K562 treated with DMSO at 1 percent for 4 hours (cell line): ENCODE data around the gene UPK1B. TPM values are rescaled to one million over a fixed set of nuclear protein-coding genes. Genes with fewer than 3 reads are reported as not detected.

ENCODE experiments used
- total RNA-seq: library from RNA; unstranded; fragments of 300-600 nt; gene quantifications from 2 replicates; pipeline ENCODE4 v1.2.3, GENCODE V29; 2022; ENCODE audit not compliant: insufficient read depth

UPK1B gene
- not detected in 2 replicates for total RNA-seq

DNA sequence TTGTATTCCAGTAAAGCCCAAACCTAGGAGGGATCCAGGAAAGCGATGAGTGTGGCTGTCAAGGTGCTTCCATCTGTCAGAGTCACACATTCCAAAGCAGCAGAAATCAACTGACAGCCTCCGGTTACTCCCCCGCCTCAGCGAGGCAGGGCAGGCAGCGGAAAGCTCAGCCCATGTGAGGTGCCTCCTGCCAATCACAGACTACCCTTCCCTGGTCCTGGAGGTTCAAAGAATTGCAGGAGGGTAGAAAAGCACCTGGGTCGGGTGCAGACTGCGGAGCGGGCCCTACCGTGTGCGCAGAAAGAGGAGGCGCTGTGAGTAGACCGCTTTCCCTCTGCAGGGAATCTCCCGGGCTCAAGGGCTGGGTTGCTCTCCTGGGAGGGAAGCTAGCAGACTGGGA, at the start of gene UPK1B:
UPK1B (plus strand) TSS at position 274 of the 400 bp plus-strand sequence. CDS start 13,144 bp downstream, outside the sequence.

DNA sequence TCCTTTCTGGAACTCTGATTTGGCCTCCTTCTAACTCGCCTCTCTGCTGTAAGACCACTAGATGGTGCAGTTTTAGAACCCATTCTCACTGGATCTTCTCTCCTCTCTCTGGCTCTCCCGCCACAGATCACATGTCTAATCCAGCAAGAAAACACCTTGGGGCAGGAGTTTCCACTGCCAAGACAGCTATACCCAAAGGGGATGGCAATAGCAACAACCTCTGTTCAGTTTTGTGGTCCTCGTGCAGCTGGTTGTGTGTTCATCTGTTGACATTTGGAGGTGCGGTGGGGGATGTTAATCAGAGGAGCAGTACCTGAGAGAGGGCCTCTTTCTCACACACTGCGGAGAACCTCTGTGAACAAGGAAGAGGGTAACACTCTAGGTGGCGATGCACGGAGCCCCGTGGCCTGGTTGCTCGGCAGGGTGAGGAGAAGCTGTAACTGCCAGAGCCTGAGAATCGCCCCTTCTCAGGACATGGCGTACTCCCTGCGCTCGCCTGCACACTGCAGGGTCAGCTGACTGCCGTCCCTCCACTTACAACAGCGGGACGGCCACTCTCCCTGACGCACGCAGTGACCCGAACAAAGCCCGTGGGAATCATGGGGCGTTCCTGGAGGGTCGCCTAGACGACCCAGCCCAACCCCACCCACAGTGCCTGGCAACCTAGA, 27.8 kb upstream of the UPK1B start, which contains the start of gene TEX55:
TEX55 (plus strand) TSS at position 666 of the 668 bp plus-strand sequence. CDS start 25 bp downstream, outside the sequence.

DNA sequence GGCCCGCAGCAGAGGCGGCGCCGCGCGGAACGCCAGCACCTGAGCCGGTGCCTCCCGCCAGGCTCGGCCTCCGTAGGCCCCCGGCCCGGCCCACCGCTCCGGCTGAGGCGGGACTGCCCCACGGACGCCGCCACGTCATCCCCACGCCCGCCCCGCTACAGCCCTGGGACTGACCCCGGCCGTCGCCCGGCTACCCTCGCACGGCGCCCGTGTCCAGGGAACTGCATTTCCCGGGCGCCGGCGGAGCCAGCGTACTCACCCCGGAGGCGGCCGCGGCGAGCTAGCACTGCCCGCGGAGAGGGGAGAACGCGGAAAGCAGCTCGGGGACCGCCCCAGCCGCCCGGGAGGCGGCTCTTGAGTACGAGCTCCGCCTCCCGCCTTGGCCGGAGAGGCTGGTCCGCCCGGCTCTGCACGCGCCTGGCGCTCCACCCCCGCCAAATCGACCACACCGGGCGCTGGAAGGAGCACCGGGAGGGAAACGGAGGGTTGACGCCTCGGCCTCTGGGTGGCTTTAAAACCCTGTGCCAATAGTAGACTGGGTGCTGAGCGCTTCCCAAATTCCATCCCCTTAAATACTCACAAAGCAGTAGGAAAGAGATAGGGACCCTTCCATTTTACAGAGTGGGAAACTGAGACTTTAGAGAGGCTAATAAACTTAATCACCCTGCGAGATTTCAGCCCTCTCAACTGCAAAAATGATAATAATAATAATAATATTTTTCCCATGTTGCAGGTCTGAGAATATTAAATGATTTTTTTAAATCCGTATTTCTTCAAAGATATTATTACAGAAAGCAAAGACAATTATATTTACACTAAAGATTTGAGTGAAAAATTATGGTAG, 67.4 kb downstream of the UPK1B start, which contains the start of gene B4GALT4:
B4GALT4 (minus strand) TSS at position 288 of the 844 bp plus-strand sequence. CDS start 10,779 bp downstream, outside the sequence.

Other genes with a start within 250 kb of the UPK1B start
- 1.1 and 2.4 TPM in 2 replicates for gene IGSF11, start 138.8 kb upstream of the UPK1B start, total RNA-seq
- gene TEX55, start 27.4 kb upstream of the UPK1B start, total RNA-seq = not detected in 2 replicates
- gene B4GALT4, start 67.3 kb downstream of the UPK1B start, total RNA-seq = 10.3 and 11.4 TPM in 2 replicates
- 0.10 TPM in 1 of 2 replicates, not detected in the other for gene ARHGAP31, start 120.8 kb downstream of the UPK1B start, total RNA-seq